HCT116 (cell line): ENCODE results near the gene P4HTM. TPM values are rescaled to one million over a fixed set of nuclear protein-coding genes. Genes with fewer than 3 reads are reported as not detected.

Experiments
- ATAC-seq: fragments of 200-7000 bp; cut with Tn5 transposase; 2 replicates; pipeline ENCODE4 v1.9.1; 2020; ENCODE audit warnings: mild to moderate bottlenecking, moderate library complexity
- BruUV-seq: library from RNA; stranded (reverse); fragments of 400-500 nt; replicated peaks from 2 replicates; lab custom pipeline; 2021; lab: Mats Ljungman, UMichigan
- CTCF ChIA-PET: fragments of 300-600 bp; sonication (Branson Sonifier 250); formaldehyde crosslinking; loops from one replicate; lab custom pipeline; 2021; ENCODE audit warnings: antibody characterized with exemption; lab: Charles Lee
- POLR2A ChIA-PET: fragments of 300-600, 350-600 bp; sonication (Branson Sonifier 250); formaldehyde crosslinking; loops from one replicate; lab custom pipeline; 2021; ENCODE audit warnings: antibody characterized with exemption; lab: Charles Lee
- RAD21 ChIA-PET, 2 experiments: fragments of 300-600 bp; sonication (Branson Sonifier 250); formaldehyde crosslinking; loops; one replicate each; lab custom pipeline; 2023; ENCODE audit warnings: low total read pairs in 2 of 2; ENCODE audit not compliant: uncharacterized antibody in 2 of 2, unreplicated experiment in 2 of 2, low non-redundant PET in 1 of 2; lab: Charles Lee
- DNase-seq: peaks from one replicate; pipeline ENCODE4 v3.0.0-alpha.2; 2010; ENCODE audit warnings: low read depth, low spot score
- H2AFZ ChIP-seq: fragments of 200-600 bp; shearing (Covaris generic), sonication (generic); 2 replicates; pipeline ENCODE4 v1.6.1; 2017; ENCODE audit warnings: low read depth, mixed run types, mixed read lengths, antibody characterized with exemption, low read length; ENCODE audit not compliant: poor library complexity, severe bottlenecking
- H3K27ac ChIP-seq: 2 replicates; pipeline ENCODE4 v1.5.1; 2012; ENCODE audit warnings: low read depth, low read length
- H3K27me3 ChIP-seq: fragments of 200-600 bp; sonication (generic); 2 replicates; pipeline ENCODE4 v1.6.1; 2016; ENCODE audit warnings: mixed run types, low read length, mixed read lengths; ENCODE audit not compliant: insufficient read depth
- H3K36me3 ChIP-seq, 2 experiments: fragments of 200-500 bp in 1 of 2; fragments of 200-600 bp in 1 of 2; sonication (Bioruptor generic) in 1 of 2; sonication (generic) in 1 of 2; 2 replicates each; pipeline versions ENCODE4 v1.5.1 to v1.6.1; 2014 to 2016; ENCODE audit warnings: low read length in 2 of 2, inconsistent platforms in 1 of 2, mixed read lengths in 1 of 2, mixed run types in 1 of 2; ENCODE audit not compliant: insufficient read depth in 2 of 2, control insufficient read depth in 1 of 2
- H3K4me1 ChIP-seq, 2 experiments: fragments of 200-600 bp in 1 of 2; sonication (generic) in 1 of 2; 2 replicates each; pipeline versions ENCODE4 v1.5.1 to v1.6.1; 2012 to 2017; ENCODE audit warnings: low read length in 2 of 2, inconsistent platforms in 1 of 2, mild to moderate bottlenecking in 1 of 2, mixed read lengths in 1 of 2, mixed run types in 1 of 2, moderate library complexity in 1 of 2; ENCODE audit not compliant: insufficient read depth in 2 of 2, control insufficient read depth in 1 of 2
- H3K4me2 ChIP-seq: fragments of 200-600 bp; sonication (generic); 2 replicates; pipeline ENCODE4 v1.6.1; 2017; ENCODE audit warnings: mixed run types, low read length, mixed read lengths
- H3K4me3 ChIP-seq, 2 experiments: fragments of 200-600 bp in 1 of 2; sonication (generic) in 1 of 2; replicated peaks in 1 of 2; 2 replicates each; pipeline ENCODE4 v1.5.1; 2011 to 2016; ENCODE audit warnings: low read length in 2 of 2, control low read depth in 1 of 2, low read depth in 1 of 2, mild to moderate bottlenecking in 1 of 2, mixed read lengths in 1 of 2, mixed run types in 1 of 2
- H3K79me2 ChIP-seq: fragments of 200-600 bp; sonication (generic); 2 replicates; pipeline ENCODE4 v1.6.1; 2017; ENCODE audit warnings: mild to moderate bottlenecking, mixed run types, low read length, moderate library complexity, mixed read lengths; ENCODE audit not compliant: insufficient read depth
- H3K9ac ChIP-seq: fragments of 200-600 bp; sonication (generic); 2 replicates; pipeline ENCODE4 v1.6.1; 2016; ENCODE audit warnings: low read length, mixed read lengths
- H3K9me2 ChIP-seq: fragments of 200-600 bp; sonication (generic), shearing (Covaris generic); 2 replicates; pipeline ENCODE4 v1.6.1; 2017; ENCODE audit warnings: mixed run types, mild to moderate bottlenecking, moderate library complexity; ENCODE audit not compliant: insufficient read depth
- H3K9me3 ChIP-seq, 2 experiments: fragments of 200-500 bp in 1 of 2; fragments of 200-600 bp in 1 of 2; sonication (Bioruptor generic) in 1 of 2; sonication (generic) in 1 of 2; 2 replicates each; pipeline ENCODE4 v1.6.1; 2014 to 2017; ENCODE audit warnings: low read length in 2 of 2, mixed read lengths in 2 of 2, inconsistent platforms in 1 of 2, low read depth in 1 of 2, mild to moderate bottlenecking in 1 of 2, mixed run types in 1 of 2, moderate library complexity in 1 of 2; ENCODE audit not compliant: control insufficient read depth in 1 of 2, insufficient read depth in 1 of 2
- H4K20me1 ChIP-seq: fragments of 200-600 bp; sonication (generic), shearing (Covaris generic); 2 replicates; pipeline ENCODE4 v1.6.1; 2017; ENCODE audit warnings: mixed run types, mild to moderate bottlenecking, moderate library complexity; ENCODE audit not compliant: insufficient read depth
- ATF3 ChIP-seq: IDR thresholded peaks from 2 replicates; pipeline ENCODE4 v1.6.1; 2012
- POLR2A ChIP-seq: IDR thresholded peaks from 2 replicates; pipeline ENCODE4 v1.7.0; 2011; ENCODE audit warnings: borderline replicate concordance; ENCODE audit not compliant: insufficient read depth, insufficient read length; ENCODE audit errors: extremely low read depth
- SP1 ChIP-seq: IDR thresholded peaks from 2 replicates; pipeline ENCODE4 v1.6.1; 2012; ENCODE audit warnings: low read depth
- SRF ChIP-seq: IDR thresholded peaks from 2 replicates; pipeline ENCODE4 v1.6.1; 2012; ENCODE audit warnings: low read depth
- ZBTB33 ChIP-seq: IDR thresholded peaks from 2 replicates; pipeline ENCODE4 v1.6.1; 2011; ENCODE audit warnings: mild to moderate bottlenecking, low read length, moderate library complexity; ENCODE audit not compliant: insufficient replicate concordance; ENCODE audit errors: extremely low read depth
- ZFX ChIP-seq: fragments of 450-650 bp; IDR thresholded peaks from 2 replicates; pipeline ENCODE4 v1.6.1; 2017
- intact Hi-C: fragments of 100-400 bp; cut with micrococcal nuclease; formaldehyde crosslinking; loops from 2 replicates; pipeline ENCODE4 v1.10.0; 2022
- total RNA-seq: library from RNA; stranded (reverse); gene quantifications from one replicate; pipeline ENCODE4 v1.2.1, GENCODE V29; 2021; ENCODE audit not compliant: unreplicated experiment

P4HTM gene
- total RNA-seq, 1 experiment from 2014 or later = 60.5 TPM

- Histone ChIP-seq H4K20me1 (peaks cover 4% of the 10 kb centered on the region; the same call in 1 of the 2 replicates), H3K36me3 (peaks cover 18 to 59% of the 10 kb centered on the region in 2 experiments; a peak in 3 of 4 replicates), H3K9me2 (no peaks in the 10 kb centered on the region), H2AFZ (no peak overlapping the region), H3K4me1 (peaks cover 9 to 53% of the 10 kb centered on the region in 2 experiments; a peak in 3 of 4 replicates), H3K4me2 (0 out of 2 replicates have a peak overlapping the region, but pooled peaks have one; percentile 1), H3K27ac (peak overlapping the region; percentile 22; the same call in 1 of the 2 replicates), H3K4me3 (no peak overlapping the region), H3K9ac (no peak overlapping the region), H3K27me3 (no peaks in the 10 kb centered on the region), H3K9me3 (no peaks in the 10 kb centered on the region), H3K79me2 (peaks cover 78% of the 10 kb centered on the region)
- no peak for ATAC-seq
- TF ChIP-seq ATF3 (no peak), ZFX (no peak), ZBTB33 (no peak), POLR2A (peak; percentile 22), SRF (no peak), SP1 (no peak)
- intact Hi-C loops = no loop called here
- ChIA-PET RAD21 (no interaction called here), POLR2A (interaction anchor here (2.5 kb wide), 1 partner anchor 19 kb away, joined by 8 read pairs; the partner anchor contains the start of gene WDR6), CTCF (no interaction called here)
- DNase-seq = no peak
- no TSS peak for BruUV-seq
Measured at GRCh38 chr3:49025793-49026520, 35.9 kb downstream of the P4HTM start.
